ENCODE data around the gene OSBP2. TPM values are rescaled to one million over a fixed set of nuclear protein-coding genes. Genes with fewer than 3 reads are reported as not detected.
"Not testable (repeated sequence)": the region's sequence is repeated elsewhere in the genome, so short reads cannot be mapped to it uniquely, and the experiment has no call there.

OSBP2 gene
- total RNA-seq, 1 experiment from 2014 or later: 2.8 TPM

DNA sequence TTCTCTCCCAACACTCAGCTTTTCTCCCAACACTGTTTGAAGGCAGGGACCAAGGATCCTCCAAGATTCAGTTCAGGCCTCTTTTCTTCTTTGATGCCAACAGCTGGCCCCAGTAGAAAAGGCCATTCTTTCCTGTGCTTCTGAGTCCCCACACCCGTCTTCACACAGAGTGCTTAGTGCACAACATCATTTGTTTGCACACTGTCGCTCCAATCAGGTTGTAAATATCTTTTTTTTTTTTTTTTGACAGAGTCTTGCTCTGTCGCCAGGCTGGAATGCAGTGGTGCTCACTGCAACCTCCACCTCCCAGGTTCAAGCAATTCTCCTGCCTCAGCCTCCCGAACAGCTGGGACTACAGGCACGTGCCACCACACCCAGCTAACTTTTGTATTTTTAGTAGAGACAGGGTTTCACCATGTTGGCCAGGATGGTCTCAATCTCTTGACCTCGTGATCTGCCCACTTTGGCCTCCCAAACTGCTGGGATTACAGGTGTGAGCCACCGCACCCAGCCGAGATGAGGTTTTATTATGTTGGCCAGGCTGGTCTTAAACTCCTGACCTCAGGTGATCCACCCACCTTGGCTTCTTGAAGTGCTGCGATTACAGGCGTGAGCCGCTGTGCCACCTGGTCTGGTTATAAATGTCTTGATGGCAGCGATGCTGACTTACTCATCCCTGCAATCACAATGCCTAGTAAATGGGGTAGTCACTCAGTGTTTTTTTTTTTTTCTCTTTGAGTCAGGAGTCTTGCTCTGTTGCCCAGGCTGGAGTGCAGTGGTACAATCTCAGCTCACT is 14.6 kb upstream of the OSBP2 start:
- DNase-seq (ENCODE audit: low spot score): not testable (repeated sequence)

DNA sequence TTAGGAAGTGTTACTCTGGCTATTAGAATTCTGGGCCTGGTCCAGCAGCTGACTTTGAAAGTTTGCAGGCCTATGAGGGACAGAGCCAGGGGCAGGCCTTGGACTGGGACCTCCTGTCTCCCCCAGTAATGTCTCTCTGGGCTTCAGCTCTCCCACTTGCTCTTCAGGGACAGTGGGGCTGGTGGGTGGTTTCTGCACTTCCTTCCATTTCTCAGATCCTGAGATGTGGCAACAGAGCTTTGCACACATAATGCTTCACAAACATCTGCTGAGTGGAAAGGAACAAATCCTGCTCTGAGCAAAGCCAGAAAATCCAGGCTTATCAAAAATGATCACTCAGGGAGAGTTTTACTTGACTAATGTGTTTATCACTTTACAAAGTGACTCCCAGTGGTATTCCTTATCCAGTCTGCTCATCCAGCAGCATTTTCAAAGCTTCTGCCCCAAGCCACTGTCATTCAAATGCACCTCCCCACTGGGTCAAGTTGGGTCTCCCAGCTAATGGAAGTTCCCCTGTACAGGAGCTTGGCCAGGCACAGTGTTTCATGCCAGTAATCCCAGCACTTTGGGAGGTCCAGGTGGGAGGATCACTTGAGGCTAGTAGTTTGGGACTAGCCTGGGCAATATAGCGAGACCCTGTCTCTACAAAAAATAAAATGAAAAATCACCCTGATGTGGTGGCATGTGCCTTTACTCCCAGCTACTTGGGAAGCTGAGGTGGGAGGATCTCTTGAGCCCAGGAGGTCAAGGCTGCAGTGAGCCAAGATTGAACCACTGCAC is 13.5 kb upstream of the OSBP2 start:
- DNase-seq (ENCODE audit: low spot score): no peak

DNA sequence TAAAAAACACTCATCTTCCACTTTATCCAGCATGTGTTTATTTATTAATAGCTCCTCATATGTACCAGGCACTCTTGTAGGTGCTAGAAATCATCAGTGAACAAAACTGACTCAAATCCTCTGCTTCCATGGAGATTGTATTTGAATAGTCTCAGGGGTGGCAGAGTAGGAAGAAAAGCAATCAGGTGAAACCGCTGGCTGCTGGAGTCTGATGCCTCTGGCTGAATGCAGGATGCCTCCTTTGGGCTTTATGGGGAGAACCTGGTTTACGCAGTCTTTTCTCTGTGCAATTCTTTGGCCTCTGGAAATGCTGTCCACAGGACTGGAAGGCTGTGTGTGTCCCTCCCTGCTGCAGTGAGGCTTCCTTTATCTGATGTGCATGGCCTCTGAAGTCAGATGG is 12.8 kb upstream of the OSBP2 start:
- no peak for DNase-seq (ENCODE audit: low spot score)

DNA sequence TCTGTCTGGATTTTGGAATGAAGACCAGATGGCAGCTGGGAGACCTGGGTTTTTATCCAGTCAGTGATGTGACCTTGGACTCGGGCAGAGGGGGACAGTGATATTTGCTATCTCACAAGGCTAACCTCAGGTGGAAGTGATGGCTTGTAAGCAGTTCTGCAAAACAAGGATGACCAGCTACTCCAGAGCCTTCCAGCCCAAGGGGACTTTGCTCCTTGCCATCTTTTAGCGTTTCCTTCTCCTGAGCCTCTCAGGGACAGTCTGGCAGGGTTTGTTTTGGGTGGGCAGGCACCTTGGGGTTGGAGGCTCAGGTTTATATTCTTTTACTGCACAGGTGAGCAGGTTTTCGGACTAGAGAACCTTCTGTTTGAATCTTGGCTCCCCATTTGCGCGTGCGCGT is 9.5 kb upstream of the OSBP2 start:
- no peak for DNase-seq (ENCODE audit: low spot score)

DNA sequence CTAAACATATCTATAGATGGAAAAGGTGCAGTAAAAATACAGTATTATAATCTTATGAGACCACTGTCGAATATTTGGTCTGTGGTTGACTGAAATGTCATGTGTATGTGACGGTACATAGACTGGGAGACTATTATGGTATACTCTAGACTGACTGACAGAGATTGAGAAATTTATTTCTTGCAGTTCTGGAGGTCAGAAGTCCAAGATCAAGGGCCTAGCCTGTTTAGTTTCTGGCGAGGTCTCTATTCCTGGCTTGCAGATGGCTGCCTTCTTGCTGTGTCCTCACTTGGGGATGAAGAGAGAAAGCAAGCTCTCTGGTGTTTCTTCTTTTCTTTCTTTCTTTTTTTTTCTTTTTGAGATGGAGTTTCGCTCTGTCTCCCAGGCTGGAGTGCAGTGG is 7.3 kb upstream of the OSBP2 start:
- no peak for DNase-seq (ENCODE audit: low spot score)

DNA sequence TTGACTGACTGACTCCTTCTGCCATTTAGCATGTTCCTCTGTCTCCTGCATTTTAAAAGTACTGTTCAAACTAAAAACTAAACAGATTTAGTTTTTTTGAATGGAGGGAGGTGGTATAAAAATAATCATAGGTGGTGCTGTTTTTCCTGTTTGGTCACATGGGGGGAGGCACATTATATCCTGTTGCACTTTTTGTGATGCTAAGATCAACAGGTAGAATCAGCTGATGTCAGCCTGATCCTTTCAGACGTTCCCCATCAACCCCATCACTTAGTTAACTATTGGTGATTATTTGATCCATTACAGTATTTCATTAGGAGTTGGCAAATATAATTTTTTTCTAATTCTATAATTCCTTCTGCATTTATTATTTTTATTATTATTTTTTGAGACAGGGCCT is 5.1 kb upstream of the OSBP2 start:
- no peak for DNase-seq (ENCODE audit: low spot score)

DNA sequence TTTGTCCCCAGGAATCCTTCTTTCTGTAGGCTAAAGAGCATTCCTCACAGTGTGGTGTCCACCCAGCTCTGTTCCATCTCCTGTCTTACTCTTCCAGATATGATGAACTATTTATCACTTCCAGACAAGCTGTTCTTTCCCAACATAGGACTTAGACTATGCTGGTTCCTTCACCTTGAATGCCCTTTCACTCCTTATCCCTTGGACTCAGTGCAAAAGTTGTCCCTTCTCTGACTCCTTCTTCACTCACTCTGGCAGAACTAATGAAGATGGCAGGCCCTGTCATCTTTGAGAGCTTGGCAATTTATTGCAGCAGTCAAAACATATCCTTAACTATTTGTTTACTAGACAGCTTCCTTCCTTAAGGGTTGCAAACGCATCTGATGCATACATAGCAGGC is 3.5 kb upstream of the OSBP2 start:
- DNase-seq (ENCODE audit: low spot score): no peak

DNA sequence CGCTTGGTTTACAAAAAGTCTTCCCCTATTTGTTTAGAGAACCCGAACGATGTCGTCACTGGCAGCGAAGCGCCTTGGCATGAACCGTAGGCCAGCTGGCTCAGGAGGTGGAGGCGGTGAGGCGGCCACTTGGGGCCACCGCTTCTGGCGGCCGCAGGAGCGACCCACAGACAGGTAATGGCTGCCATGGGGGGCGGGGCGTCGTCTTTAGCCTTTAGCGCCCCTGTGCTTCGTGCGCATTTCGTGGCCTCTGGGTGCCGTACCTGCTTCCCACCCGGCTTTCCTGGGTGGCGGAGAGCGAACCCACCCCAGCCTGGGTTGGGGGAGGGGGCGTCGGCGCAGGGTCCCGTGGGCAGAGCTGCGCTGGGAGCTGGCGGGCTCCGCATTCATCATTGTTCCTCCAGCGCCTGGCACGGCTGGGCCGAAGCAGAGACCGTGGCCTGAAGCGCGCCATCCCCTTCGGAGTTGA is 469 bp upstream of the OSBP2 start:
- peak; percentile 51 for DNase-seq (ENCODE audit: low spot score)

DNA sequence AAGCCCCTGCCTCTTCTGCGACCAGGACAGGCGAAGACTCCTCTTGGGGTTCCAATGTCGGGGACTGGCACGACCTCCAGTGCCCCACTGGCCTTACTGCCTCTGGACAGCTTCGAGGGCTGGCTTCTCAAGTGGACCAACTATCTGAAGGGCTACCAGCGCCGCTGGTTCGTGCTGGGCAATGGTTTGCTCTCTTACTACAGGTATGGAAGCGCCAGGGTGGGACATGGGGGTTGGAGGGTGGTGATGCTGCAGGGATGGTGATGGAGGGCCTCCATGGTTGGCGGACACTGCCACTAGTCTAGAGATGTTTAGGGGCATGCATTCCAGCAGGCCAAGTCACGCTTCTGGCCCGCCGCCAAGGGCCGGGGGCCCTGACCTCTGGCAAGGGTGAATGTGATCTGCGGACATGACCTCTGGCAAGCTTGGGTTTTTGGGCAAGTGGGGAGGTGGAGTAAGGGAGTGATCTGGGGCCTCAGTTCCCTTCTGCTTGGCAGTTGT is 727 bp downstream of the OSBP2 start:
- DNase-seq (ENCODE audit: low spot score): no peak

DNA sequence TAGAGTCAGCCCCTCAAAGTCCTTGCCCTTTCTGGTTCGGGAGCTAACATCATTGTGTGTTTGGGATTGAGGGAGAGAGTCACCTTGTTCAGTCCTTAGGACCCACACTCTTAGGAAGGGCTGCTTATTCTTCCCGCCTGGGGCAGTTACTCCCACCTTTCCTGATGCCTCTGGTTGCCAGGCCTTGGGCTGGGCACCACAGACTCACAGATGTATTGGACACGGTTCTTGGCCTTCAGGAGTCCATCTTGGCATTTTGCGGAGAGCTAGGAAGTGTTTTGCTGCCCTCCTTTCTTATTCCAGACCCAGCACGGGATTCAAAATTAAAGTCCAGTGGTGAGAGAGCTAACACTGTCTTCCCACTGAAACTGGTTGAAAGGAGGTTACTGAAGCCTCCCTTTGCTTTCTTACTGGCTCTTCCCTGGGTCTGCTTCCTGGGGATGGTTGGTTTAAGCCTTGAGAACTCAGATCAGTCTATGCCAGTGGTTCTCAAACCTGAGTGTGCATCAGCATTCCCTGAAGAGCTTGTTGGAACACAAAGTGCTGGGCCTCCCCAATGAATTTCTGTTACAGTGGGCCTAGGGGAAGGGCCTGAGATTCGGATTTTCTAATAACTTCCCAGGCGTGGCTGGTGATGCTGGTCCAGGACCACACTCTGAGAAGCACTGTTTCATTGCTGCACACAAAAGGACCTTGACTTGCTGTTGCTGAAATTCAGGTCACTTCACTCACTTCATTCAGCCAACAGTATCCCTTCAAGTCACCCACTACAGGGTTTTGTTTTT is 1.4 kb downstream of the OSBP2 start:
- DNase-seq (ENCODE audit: low spot score): no peak

DNA sequence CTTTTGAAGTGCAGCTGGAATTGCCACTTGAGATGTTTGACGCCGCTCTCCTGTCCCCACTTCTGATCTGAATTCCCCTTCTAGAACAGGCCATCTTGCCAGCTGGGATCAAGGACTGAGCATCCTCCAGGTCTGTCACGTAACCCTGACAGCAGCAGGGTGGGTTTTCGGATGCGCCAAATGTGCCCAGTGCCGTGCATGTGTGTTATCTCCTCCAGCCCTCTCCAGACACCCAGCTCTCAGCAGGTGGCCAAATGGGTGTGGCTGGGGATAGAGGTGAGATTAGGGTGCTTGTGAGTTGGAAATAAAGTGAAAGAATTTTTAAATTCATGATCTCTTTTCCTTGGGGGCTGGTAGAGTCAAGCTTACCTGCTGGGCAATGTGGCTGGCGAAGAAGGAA is 3.3 kb downstream of the OSBP2 start:
- no peak for DNase-seq (ENCODE audit: low spot score)

DNA sequence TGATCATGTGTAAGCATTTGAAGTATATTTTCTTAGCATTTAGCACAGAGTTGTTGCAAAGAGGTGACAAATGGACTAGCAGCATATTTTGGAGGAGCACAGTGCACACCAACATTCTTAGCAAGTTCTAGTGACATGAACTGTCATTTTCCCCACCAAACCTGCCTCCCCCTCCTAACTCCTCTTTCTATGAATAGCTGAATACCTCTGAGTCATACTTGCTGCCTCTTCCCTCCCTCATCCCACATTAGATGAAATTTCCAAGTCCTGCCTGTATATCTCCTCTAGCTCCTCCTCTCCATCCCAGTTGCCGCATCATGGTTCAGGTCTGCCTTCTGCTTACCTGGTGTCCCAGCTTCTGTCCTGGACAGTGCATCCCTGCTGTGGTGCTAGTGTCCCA is 7.2 kb downstream of the OSBP2 start:
- DNase-seq (ENCODE audit: low spot score): no peak

DNA sequence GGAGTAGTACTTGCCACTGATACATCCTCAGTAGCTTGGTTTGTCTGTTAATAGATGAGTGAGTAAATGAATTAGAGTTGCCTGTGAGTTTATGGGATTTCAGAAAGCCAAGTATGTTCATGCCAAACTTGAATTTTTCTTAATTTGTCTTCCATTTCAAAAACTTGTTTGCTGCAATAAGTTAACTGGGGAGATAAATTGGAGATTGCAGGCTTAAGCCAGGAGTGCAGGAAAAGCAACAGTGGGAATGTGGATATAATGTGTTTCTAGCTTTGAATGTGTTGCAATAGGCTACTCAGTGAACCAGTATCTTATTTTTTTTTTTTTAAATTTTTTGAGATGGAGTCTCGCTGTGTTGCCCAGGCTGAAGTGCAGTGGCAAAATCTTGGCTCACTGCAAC is 8.2 kb downstream of the OSBP2 start:
- no peak for DNase-seq (ENCODE audit: low spot score)

DNA sequence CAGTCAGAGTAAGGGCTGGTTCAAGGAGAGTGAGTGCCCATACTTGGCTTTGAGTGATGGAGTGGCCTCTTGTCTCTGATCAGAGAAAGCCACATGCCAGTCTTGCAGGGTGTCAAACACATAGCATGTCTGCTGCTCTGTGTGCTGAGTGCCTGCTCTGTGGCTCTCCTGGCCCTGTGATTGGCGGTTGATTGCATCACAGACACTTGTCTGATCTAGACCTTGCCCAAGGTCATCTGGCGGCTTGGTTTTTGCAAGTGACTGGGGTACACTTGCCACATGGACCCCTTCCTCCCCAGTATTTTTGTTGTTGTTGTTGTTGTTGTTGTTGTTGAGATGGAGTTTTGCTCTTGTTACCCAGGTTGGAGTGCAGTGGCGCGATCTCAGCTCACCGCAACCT is 10.3 kb downstream of the OSBP2 start:
- no peak for DNase-seq (ENCODE audit: low spot score)

DNA sequence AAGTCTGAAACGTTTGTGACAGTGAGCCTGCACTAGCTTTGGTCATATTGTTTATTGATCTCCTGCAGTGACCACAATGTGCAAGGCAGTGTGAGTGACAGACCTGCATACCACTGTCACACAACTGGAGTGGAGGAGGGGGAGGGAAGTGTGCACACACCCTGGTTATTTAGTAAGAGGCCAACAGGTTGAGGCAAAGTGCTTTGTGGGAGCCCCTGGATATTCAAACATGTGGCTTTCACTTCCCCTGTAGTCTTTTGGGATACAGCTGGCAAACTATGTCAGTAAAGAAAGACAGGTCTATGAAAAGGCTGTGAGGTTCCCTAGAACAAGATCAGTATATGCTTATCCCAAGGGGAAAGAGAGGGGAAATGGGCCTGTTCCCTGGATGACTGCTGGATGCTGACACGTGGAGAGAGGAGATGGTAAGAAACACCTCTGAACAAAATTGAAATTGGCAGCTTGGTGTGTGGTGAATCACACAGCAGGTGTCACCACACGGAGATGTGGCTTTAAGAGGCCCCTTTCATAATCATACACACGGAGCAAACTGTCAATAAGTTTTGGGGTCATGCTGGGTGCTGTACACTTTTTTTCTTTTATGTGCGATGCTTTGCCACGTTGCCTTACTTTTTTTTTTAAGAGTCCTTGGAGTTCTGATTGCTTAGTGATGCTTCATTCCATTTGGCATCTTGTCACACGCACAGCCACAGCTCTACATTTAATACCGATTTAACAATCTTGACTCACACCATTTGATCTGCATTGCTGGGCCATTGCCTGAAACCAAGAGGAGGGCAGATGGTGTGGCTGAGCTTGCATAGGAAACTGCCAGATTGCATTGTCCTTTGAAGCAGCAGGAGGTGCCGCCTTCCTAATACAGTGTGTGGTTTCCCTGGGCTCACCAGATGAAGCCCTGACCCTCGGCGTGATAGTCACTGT is 11.3 kb downstream of the OSBP2 start:
- peak; percentile 34 for DNase-seq (ENCODE audit: low spot score)

DNA sequence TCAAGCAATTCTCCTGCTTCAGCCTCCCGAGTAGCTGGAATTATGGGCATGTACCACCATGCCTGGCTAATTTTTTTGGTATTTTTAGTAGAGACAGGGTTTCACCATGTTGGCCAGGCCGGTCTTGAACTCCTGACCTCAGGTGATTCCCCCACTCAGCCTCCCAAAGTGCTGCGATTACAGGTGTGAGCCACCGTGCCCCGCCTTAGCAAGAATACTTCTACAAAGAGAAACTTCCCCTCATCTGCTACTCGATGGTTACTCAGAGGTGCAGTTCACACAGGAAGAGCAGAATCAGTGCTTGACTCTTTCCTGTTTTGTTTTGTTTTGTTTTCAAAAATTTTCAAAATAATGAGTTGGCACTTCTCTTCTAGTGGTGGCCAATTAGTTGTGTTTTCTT is 15.3 kb downstream of the OSBP2 start:
- DNase-seq (ENCODE audit: low spot score): not testable (repeated sequence)

DNA sequence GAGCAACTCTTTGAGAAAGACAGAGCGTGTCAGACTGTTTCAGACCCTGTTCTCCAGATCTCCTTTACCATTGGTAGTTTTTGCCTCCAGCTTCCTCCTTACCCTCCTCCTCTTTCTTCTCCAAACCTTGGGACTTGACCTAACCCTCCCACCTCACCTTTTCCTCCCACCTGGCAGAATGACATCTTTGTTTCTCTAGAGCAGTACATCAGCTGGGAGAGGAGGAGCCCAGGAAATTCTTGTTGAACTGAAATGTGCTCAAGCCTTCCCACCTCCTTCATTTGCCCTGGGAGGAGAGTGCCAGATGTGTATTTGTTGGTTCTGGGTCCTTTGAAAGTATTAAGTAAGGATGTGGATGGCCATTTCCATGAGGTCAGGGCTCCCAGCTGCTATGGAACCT is 17.4 kb downstream of the OSBP2 start:
- no peak for DNase-seq (ENCODE audit: low spot score)

DNA sequence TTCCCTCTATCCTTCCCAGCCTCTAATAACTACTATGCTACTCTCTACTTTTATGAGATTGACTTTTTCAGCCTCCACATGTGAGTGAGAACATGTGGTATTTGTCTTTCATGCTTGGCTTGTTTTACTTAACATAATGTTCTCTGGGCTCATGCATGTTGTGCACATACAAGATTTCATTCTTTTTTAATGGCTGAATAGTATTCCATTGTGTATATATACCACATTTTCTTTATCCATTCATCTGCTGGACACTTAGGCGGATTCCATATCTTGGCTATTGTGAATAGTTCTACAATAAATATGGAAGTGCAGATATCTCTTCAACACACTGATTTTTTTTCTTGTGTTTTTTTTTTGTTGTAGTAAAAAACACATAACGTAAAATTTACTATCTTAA is 19.4 kb downstream of the OSBP2 start:
- no peak for DNase-seq (ENCODE audit: low spot score)

DNA sequence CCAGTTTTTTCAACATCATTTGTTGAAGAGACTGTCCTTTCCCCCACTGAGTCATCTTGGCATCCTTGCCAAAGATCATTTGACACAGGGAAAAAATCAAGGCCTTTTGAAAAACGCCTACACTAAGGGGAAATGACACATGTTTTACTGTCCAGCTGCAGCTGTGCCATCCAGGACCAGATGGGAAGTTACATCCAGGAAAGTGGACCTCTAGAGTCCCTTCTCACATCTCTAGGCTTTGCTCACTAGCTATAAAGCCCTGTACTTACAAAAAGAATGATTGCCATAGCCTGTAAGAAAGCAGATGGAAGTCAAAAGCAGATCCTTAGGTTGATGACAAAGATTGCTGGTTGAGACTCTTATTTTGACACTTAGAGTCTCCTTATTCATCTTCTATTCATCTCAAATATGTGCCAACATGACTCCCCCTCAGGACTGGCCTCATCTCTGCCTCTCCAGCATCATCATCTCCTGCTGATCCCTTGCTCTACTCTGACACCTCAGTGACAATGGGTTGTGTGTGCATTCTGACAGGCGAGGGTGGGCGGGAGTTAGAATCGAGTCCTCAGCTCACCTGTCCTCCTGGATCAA is 22.8 kb downstream of the OSBP2 start:
- DNase-seq (ENCODE audit: low spot score): no peak

DNA sequence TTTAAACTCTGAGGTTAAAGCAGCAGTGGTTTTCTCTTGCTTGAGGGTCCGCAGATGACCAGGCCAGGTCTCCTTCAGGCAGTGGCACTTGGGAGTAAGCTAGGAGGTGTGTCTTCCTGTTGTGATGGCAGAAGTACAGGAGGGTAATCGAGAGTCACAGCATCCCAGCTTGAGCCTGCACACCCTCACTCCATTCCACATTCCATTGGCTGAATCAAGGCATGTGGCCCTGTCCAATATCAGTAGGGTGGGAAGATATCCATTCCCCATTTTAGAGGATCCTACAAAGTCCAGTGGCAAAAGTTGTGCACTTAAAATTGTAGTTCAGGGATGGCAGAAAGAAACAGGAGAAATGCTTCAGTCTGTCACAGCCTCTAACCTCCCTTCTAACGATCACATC is 23.3 kb downstream of the OSBP2 start:
- no peak for DNase-seq (ENCODE audit: low spot score)

DNA sequence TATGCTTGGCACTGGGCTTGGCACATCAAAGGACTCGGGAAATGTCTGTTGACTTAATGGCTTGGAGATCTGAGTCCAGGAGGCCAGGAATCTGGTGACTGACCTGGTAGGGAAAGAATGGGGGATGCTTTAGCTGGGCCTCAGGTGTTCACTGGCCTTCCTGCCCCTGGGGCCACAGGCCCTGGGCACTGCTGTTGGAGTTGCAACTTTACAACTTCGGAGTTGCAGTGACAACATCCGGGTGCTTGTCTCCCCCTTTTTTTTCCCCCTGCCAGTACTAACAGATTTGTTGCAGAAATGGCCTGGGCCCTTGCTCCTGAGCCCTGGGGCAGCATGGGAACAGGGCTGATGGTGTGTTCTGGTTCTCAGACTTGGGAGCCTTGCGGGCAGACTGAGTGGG is 23.8 kb downstream of the OSBP2 start:
- no peak for DNase-seq (ENCODE audit: low spot score)
